Cerebellar cortex (tissue), 1 donor: ENCODE measurements around the gene RAPGEF4.

Experiments used
- DNase-seq: peaks from one replicate; pipeline ENCODE4 v3.0.0-alpha.2; 2015; ENCODE audit warnings: low spot score

RAPGEF4 gene

DNA sequence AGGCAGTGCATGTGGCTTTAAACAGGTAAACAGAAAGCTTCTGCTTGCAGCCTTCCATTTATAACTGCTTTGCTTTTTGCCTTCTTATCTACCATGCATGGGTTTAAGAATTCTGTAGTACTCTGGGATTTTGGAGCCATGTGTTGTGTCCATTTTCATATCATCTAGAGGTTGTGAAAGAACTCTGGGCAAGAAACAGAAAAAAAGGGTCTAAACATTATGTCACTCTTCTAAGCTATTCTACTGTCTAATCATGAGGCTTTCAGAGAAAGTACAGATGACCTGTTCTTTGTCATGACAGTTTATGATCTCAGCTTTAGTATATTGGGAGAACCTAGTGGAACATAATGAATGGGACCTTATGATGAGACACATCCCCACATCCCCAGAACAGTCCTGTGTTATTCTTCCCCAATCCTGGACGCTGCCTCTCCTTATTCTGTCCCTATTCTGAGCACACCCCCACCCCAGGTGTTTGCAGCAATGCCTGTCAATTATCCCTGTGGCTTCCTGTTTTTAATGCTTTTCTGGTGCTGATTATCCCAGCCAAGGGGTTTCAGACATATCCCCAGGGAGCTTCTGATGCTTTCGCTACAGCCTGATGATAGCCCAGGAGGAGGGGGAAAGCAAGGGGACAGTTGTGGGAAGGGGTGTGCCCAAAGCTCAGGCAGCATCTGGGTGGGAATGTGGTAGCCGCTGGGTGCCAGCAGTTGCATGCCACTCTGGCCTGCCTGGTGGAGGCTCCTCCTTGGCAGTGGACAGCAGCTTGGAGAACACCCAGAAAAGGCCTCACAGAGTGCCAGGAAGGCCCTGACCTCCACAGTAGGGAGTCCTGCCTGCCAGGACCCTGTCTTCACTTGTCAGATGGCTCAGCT is 170.5 kb downstream of the RAPGEF4 start:
- no peak for DNase-seq

DNA sequence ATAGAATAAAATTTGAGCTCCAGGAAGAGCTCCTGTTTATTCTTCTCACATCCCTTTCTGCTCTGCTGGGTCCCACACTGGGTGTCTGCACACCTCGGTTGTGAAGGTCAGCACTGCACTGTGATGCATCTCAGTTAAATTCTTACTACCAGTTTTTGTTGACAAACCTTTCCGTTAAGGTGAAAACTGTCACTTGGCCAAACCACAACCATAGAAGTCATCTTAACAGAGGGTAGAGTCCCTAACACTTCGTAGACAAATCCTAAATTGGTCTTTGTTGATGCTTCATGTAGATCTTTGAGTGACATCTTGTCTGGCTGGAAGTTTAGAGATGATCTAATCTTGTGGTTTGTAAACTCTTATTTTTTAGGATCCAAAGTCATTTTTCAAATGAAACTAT is 172.6 kb downstream of the RAPGEF4 start:
- no peak for DNase-seq

DNA sequence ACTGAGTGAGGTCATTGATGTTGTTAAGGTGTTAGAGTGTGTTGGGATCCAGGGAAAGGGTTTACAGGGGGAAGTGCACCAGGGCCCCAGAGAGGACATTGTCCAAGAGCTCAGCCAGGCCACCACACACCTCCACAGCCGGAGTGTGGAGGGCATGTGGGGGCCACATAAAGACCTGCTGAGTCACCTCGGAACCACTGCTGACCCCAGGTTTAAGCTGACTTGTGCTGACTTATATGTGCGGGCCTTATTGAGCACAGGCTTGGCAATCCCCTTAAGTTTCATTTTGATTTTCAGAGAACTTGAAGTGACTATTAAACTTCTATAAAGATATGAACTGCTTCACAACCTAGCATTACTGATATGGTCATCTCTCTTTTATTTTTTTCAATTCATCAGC is 173.8 kb downstream of the RAPGEF4 start:
- DNase-seq: no peak

DNA sequence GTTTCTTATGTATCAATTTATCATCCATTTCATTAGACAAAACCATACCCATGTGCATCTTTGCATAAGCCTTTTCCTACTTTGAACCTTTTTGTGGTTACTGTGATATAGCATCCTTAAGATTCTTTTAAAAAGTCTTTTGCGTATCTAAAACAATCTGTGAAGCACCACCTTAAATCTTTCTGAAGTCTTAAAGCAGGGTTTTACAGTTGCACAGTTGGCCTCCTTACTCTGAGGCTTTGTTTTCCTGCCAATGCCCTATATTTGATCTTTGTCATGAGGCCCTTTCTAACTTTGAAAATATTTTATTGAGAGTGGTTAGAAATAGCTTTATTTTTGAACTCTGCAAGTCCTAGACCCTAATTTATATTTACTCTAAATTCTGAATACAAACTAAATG is 176.6 kb downstream of the RAPGEF4 start:
- no peak for DNase-seq

GRCh38 chr2:172914341-172915008 is 178.8 kb downstream of the RAPGEF4 start:
- DNase-seq: no peak

DNA sequence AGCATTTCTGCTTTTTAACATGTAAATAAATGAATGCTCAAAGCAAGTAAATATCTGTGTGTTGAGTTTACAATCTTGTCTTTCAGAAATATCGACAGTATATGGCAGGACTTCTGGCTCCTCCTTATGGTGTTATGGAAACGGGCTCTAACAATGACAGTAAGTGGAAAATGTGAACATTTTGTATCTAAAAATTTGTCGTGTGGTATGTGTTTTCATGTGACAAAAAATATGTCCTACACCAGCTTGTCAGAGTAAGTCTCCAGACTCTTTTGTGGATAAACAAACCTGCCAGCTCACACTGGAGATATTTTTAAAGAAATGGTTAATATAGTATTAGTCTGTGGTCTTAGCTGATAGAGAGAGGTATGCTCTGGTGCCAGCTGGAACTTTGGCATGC is 182.1 kb downstream of the RAPGEF4 start:
- no peak for DNase-seq

DNA sequence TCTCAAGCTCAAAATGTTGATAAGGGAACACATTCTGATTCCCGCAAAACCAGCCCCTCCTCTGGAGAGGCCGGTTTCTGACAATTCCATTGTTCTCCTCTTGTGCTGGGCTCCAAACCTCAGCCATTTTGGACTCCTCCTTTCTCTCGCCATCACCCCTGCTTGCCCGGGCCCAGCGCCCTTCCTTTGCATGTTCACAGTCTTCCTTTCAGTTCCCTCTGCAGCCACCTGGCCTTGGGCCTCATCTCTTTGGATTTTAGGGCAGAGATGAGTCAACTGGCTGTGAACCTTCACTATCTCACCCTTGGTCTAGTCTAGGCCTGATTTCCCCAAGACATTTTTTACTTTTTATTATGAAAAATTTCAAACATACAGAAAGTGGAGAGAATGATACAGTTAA is 184.1 kb downstream of the RAPGEF4 start:
- DNase-seq: no peak

GRCh38 chr2:172921532-172922236 is 186.0 kb downstream of the RAPGEF4 start:
- no peak for DNase-seq

DNA sequence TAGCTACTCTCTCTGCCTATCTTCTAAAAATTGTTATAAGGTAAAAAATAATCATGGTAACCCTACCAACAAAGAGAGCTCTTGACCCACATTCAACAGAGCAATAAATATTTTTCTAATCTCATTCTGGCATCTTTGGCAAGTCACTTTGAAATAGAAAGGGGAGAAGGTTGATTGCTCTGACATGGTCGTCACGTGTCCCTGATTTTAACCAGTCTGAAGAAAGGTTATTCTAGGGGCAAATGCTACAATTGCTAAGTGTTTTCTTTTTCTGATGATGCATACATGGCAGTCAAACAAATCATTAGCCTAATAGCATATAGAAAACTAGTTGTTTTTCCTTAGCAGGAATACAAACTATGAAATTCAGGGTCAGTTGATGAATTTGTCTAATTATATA is 186.7 kb downstream of the RAPGEF4 start:
- no peak for DNase-seq

DNA sequence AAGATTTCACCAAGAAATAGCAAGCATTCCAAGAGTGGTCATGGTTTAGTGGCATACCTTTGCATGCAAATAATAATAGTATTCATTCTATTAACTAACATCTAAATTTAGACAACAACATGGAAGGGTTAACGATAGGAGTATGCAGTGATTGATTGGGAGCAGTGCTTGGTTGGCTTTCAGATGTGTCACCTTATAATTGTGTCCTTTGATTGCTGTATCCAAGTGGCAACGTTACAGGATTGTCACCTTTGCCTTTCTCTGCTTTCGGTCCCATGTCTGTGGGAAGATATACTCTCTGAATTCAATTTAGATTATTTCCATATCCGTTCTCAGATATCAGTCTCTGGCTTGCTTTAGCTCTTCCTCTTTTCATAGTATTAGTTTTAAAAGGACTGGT is 187.2 kb downstream of the RAPGEF4 start:
- DNase-seq: no peak

- DNase-seq: no peak
Observed at GRCh38 chr2:172924097-172924660, 188.5 kb downstream of the RAPGEF4 start.

GRCh38 chr2:172925600-172925999 is 190.0 kb downstream of the RAPGEF4 start:
- no peak for DNase-seq

GRCh38 chr2:172926785-172927640 is 191.4 kb downstream of the RAPGEF4 start:
- DNase-seq: no peak

DNA sequence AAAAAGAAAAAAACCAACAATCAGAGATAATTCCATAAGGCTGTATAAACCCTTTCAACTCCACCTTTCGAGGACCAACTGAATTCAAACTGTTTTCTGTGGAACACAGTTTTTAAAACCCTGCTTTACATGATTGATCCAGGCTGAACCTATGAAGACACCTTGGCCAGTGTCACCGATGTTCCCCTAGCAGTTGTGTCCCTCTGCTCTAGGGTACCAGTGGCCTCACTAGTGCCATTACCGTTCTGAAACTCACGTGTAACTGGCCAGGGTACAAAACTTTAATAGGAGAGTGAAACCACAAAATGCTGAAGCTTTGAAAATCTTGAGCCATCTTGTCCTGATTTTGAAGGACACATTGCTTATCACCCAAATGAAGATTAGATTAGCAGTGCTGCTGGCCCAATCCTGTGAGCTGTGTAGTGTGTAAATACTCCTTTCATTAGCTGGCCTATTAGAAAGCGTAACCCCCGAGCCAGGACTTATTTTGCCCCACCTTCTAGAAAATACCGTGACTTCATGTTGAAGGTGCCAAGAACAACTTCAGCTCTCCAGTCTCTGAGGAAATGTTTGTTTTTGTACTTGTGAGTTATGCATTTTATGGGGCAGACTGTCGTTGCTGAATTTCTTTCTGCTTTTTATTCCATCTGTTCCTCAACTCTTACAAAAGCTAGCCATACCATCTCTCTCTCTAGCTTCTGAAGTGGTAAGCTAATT is 192.2 kb downstream of the RAPGEF4 start:
- DNase-seq: no peak

DNA sequence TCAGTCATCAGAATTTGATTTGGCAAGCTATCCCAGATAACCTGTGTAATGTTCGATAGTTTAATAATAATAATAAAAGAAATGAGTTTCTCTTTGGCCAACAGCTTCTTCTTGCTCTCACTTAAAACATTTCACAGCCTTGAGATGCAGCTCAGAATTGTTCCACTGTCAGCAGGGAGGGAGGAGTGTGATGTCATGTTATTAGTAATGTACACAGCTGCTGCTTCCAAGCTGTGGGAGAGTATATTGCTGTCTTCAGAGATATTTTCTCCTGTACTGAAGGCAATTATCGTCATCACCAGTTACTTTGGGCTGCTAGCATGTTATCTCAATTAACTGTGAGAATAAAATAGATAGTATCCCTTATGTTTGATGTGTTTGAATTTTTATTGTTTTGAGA is 193.1 kb downstream of the RAPGEF4 start:
- DNase-seq: no peak

DNA sequence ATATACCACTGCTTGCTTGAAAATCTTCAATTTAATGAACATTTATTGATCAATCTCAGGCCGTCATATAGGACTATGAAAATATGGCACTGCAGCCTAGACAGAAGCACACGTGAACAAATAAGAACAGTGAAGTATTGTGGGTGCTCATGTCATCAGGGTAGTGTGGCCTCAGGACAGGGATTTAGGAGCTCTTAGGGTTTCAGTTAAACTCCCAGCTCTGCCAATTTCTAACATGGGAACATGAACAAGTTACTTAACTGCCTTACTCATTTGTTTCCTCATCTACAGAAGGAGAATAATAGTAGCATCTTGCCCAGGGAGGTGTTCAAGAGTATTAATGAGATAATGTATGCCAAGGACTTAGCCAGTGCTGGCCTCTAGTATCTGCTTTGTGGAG is 194.0 kb downstream of the RAPGEF4 start:
- no peak for DNase-seq

- DNase-seq: no peak
Observed at GRCh38 chr2:172930871-172931255, 195.2 kb downstream of the RAPGEF4 start.

- DNase-seq: no peak
Observed at GRCh38 chr2:172931256-172931894, 195.7 kb downstream of the RAPGEF4 start.

DNA sequence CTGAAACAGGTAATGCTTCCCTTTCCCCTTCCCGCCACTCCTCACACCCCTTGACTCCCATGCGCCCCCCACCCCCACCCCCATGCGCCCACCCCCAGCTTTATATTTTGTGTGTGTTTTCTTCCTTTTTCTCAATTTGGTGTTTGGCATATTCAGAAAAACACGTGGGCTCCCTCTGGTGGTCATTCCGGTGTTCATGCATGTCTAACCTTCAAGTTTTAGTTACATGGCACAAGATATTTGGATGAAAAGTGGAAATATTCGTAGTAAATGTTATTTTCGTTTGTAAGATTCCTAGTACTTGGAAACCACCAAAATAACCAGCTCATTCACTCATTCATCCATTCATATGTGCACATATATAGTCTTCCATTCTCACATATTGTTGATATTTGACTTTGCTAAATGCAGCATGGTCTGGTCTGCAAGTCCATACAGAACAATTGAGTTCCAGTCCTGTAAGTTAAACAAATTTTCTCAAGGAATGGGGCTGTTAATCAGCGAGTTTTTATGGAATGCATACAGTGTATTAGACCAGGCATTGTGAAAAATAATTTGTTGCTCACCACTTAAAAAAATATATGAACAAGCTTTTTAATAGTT is 196.4 kb downstream of the RAPGEF4 start:
- peak; percentile 86 for DNase-seq
